Activated T-cell treated with anti-CD3 and anti-CD28 coated beads for 48 hours (primary cell): ENCODE data around the gene ATP6V1B1.
"Not testable (repeated sequence)": the region's sequence is repeated elsewhere in the genome, so short reads cannot be mapped to it uniquely, and the experiment has no call there.

Experiments used
- DNase-seq: peaks from one replicate; pipeline ENCODE4 v3.0.0-alpha.2; 2020; ENCODE audit warnings: low read depth

ATP6V1B1 gene

DNA sequence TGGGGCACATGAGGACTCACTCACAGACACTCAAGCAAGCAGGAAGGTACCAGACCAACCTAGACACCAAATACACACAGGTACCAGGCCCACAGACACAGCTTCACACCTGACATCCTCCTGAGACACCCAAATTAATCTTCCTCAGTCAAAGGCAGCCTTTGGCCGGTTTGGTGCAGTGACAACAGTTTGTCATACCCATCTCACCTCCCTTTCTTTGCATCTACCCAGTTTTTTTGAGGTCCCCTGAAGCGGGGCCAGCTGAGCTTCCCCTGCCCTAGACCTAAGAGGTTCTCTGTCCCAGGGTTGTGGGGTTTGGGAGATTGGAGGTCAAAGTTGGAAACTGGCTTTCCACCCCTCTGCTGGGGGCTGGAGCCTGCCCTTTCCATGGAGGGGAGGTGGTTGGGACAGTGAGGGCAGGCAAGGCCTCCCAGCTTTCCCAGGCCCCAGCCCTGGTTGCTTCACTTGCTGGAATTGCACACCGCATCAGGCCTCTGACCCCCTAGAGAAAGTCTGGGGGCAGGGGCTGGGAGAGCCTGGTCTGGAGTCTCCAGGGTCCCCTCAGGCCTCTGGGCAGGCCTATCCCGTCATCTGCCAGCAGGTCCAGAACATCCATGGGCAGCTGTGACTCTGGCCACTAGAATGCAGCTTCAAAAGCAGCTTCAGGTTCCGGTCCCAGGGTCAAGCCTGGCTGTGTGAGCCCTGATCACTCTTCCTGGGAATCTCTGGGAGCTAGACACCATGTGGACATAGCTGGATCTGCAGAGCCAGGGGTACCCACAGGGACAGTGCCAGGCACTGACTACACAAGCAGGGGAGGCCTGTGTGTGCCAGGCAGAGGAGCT lies 71.5 kb downstream of the ATP6V1B1 start:
- no peak for DNase-seq

DNA sequence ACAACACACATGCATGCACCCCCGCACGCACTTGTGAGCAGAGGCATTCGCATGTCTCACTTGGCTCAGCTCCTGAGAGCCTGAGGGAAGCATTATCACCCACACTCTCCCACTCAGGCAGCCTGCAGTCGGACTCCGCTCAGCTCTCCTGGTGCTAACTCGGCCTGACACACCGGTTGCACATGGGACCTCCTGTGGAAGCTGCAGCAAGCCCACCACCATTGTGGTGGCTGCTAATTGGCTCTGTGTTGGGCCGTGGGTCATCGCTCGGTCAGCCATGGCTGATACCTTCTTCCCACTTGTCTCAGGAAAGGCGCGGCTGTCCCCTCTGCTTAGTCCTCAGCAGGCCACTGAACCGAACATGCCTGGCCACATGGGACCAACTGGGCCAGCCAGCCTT lies 72.6 kb downstream of the ATP6V1B1 start:
- no peak for DNase-seq

- not testable (repeated sequence) for DNase-seq
These were observed 76.1 kb downstream of the ATP6V1B1 start for GRCh38 chr2:71011786-71012185.
